Retina (tissue), 1 donor: ENCODE measurements around the gene ATP5F1A.

Source experiments
- DNase-seq: peaks from one replicate; pipeline ENCODE4 v3.0.0-alpha.2; 2016

ATP5F1A gene

DNA sequence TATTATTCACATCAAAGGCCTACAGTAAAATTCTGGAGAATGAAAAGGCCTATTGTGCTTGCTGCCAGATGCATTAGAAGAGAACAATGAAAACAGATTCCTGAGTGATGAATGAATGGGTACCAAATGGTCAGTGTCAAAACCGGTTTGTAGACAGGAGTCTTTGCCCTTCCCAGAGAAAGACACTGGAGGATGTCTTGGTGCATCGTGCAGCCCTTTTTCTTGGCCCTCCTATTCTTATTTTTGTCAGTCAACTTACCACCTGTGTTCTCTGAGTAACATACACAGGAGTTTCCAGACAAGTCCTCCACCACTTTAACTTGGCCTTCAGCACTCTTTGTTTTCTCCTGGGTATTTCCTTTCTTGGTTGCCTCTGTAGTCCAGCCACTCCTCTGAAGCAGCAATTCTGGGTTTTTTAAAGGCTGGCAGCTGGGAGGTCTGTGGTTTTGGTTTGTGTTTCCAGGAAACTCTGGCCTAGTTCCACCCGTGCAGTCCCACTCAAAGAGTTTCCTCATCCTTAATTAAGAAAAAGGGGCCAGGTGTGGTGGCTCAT lies 55.4 kb downstream of the ATP5F1A start:
- peak; percentile 78 for DNase-seq

DNA sequence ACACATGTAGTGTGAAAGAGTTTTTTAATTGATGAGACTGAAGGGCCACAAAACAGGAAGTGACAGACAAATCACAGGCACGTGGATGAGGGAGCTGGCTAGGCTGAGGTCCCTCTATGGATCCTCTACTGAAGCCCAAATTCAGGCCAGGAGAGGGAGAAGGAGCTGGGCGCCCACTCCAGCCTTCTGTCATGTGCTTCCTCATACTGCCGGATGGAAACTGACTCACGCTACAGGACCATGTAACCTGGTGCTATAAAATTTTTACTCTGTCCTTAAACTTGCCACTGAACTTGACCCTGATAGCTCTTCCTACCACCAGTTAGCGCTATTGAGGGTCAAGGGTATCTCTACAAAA lies 57.4 kb downstream of the ATP5F1A start:
- no peak for DNase-seq

DNA sequence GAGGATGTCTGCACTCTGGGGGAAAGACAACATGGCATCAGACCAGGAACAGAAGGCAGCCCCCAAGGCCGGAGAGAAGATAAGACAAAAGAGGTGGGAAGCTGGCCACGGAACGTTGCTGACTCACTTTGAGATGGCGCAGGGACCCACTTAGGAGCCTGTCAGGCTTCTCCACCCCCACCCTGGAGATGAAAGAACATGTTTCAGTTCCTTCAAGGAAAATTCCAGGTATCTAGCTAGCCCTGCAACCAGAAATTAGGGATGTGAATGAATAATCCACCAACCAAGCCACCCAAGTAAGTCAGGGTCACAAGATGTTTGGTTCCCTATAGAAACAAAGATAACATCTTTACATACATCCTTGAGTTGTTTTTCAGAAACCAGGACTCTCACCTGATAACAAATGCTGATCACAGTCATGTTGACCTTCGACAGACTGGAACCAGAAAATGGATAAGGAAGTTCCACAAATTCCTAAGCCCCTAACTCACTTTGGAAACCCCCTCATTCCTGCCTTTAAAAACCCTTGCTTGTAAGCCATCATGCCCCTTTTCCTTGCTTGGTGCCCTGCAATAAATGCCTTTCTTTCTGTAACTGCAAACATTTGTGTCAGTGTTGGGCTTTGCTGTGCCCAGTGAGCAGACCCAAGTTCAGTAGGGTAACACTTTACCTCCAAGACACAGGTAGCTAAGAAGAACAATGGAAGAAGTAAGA lies 57.9 kb downstream of the ATP5F1A start:
- no peak for DNase-seq

DNA sequence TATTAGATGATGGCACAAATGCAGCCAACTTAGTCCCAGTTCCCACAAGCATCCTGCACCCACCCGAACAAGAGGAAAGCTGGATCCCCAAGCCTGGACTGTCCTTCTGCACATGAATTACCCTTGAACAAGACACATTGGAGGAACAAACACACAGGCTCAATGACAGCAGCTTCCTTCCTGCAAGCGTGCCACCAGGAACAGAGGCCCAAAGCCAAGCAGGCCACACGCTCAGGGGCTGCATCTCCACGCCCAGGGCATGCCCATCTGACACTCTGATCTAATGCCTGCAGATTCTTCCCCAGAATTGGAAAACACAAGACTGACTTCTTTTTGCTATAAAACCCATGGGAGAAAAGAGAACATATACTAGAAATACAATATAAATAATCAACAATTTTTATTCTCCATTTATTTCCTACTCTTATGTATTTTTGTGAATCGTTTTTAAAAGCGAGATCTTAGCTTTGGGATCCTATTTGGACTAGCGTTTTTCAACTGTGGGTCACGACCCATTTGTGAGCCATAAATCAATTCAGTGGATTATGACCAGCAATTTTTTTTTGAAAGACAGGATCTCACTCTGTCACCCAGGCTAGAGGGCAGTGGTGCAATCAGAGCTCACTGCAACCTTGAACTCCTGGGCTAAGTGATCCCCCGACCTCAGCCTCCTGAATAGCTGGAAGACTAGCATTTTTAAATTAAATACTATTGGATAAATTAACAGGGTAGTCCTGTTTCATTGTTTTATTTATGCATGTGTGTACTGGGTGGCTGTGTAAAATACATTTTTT lies 60.4 kb downstream of the ATP5F1A start:
- DNase-seq, result no peak

DNA sequence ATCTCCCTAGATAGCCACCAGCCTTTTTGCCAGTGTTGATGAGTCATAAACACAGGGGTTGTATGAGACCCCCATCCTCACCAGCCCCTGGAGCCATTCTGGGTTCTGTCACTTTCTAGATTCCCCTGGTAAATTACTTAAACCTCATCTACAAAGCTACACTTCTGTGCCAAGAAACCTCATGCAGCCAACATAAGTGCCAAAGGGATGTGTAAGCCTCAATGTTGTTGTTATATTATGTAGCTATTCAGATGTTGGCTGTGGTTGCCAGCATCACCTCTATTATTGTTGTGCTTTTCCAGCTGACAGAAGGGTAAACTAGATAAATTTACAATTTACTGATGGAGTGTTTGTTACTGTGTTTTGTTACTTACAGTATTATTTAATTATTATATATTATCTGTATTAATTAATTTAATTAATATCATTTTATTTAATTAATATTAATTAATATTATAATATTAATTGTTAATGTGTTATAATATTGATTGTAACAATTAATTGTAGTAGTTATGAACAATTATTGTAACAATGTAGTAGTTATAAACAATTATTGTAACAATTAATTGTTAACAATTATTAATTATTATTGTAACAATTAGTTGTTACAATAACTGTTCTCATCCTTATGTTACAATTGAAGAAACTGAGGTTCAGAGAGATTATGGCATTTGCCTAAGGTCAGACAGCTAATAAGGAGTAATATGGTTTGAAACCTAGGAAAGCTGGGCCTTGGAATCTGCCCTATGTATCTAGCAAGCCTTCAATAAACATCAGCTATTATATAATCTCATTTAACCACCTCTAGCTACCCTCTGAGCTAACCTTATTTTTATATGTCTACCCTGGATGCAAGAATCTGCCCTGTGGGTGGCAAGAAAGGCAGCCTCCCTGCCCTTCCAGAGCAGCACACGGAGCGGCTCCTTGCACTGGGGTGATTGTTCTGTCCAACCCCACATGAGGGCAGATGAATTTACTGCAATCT lies 62.1 kb downstream of the ATP5F1A start:
- no peak for DNase-seq

DNA sequence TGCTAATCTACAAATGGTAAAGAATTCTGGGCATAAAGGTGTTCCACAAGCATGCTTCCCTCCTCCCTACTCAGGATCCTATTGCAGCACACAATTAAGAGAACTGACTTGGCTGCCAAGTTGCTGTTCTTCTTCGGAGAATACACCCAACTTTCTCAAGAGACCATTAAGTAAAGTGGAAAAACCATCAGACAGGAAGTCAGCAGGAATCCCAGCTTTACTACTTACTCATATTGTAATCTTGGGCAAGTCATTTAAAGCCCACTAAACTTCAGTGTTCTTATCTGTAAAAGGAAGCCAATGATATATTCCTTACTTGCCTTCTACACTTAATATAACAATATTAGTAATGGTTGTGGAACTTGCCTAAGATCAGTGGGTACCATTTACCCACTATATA lies 63.9 kb downstream of the ATP5F1A start:
- no peak for DNase-seq

DNA sequence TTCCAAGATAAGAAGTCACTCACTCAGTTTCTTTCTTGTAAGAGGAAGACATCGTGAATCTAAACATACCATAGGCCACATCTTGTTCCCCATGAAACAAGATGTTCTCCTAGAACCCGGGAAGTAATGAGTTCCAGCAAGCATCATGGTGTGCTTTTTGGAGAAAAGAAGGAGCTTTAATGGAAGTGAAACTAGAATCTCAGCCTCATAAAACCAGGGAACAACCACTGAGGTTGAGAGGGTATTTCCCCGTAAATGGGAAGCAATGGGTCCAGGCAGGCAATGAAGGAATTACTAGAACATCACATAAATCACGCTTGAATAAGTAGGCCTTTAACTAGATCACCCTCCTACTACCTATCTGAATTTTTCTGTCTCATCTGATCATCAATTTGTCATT lies 66.4 kb downstream of the ATP5F1A start:
- DNase-seq, result no peak
